GM19099 (cell line): ENCODE data around the gene BTK.
A peak's percentile ranks its signal among the peaks of the same experiment; 100 is the strongest.

ENCODE experiments used
- POLR2A ChIP-seq: IDR thresholded peaks from 3 replicates; pipeline ENCODE4 v1.6.1; 2011; ENCODE audit warnings: low read depth; ENCODE audit not compliant: insufficient read length; ENCODE audit errors: extremely low read depth

Gene BTK

DNA sequence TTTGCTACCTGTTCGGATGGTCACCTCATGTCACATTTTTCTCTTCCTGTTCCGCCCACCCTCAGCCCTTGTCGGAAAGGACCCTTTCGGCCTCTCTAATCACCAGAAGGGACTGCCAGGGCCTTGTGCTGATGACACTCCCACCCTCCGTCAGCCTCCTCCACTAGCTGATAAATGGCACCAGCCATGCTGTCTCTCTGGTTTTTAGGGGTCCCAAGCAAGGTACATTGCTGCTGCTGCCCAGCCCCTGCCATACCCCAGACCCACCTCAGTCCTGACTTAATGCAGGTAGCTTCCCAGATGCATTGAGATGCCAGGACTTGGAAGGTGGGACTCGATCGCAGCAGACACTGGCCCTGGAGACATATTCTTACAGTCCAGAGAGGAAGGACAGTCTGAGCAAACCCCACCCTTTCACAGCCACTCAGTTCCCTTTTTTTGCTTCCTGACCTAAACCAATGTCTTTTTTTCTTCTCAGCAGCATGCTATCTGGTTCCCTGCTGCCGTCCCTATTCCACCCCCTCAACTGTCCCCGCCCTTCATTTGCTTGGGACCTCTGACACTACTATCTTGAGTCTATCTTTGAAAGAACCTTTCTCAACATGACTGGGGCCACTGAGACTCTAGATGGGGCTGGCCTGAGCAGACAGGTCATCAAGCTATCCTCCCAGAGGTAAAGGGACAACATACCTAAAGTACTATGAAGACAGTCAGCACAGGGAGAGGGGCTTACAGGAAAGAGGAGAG, at the start of gene BTK:
TSS of gene BTK (minus strand) at position 397 of the 747 bp plus-strand sequence. CDS start 10,907 bp downstream, outside the sequence.
- peak; percentile 69 for TF ChIP-seq POLR2A

DNA sequence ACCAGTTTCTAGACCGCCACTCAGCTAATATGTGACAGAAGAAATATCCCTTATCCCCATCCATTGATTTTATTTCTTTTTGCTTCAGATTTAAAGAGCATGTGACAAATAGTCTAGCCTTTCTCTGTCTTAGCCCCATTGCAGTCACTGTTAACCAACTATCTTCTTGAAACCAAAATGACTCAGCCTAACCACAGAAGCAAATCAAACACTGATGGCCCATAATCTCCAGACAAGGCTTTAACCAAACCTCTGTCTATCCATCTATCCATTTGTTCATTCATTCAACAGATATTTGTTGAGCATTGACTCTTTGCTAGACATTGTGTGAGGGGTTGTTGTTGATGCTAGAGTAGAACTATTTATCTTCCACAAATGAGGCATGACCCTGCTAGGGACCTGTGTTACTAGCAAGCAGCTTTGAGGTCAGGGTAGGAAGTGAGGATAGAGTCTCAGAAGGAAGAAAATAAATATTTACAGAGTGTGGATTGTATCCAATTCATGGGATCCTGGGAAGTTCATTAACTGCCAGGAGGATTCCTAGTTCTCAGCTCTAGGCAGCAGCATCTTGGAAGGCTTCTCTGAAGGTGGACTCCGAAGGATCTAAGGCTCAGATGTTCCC, 44.6 kb upstream of the BTK start:
- no peak for TF ChIP-seq POLR2A

DNA sequence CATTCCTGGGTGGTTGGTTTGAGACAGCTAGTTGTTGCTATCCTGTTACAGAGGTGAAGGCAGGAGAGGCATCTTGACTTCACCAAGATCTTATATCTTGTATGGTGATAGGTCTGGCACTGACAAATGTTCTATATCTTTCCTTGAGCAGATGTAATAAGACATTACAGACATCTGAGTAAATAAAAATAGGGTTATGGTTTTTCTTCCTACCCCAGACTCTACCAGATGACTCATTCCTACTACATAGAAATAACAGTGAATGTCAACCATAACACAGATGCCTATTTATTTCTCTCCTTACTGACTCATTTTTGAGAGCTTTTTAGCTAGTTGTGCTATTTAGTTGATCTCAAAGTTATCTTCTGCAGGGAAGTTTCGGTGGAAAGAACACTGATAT, 43.9 kb upstream of the BTK start:
- no peak for TF ChIP-seq POLR2A

DNA sequence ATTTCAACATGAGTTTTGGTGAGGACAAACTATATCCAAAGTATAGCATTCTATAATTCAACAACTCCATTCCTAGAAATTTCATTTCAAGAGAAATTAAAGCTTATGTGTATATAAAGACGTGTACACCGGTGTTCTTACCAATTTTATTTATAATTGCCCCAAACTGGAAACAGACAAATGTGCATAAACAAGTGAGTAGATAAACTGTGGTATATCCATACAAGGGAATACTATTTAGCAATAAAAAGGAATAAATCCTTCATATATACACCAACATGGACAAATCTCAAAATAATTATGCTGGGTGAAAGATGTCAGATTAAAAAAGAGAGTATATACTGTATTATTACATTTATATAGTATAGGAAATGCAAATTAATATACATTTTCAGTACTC, 42.0 kb upstream of the BTK start:
- no peak for TF ChIP-seq POLR2A

DNA sequence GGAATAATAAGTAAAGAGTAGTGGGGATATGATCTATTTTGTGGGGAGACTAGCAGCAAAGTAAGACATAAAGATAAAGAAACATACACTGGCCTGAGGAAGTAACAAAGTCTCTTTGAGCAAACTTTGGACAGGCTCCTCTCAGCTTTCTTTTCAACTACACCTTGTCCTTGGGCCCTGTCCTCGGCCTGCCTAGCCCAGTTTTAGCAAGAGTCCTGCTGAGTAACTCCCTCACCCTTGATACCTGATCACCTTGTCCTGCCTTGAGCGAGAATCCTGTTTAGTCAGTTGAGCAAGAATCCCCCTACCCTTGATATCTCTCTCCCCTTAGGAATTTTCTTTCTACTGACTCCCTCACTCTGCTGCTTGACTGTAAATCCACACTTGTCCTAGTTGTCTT, 33.5 kb upstream of the BTK start:
- no peak for TF ChIP-seq POLR2A

DNA sequence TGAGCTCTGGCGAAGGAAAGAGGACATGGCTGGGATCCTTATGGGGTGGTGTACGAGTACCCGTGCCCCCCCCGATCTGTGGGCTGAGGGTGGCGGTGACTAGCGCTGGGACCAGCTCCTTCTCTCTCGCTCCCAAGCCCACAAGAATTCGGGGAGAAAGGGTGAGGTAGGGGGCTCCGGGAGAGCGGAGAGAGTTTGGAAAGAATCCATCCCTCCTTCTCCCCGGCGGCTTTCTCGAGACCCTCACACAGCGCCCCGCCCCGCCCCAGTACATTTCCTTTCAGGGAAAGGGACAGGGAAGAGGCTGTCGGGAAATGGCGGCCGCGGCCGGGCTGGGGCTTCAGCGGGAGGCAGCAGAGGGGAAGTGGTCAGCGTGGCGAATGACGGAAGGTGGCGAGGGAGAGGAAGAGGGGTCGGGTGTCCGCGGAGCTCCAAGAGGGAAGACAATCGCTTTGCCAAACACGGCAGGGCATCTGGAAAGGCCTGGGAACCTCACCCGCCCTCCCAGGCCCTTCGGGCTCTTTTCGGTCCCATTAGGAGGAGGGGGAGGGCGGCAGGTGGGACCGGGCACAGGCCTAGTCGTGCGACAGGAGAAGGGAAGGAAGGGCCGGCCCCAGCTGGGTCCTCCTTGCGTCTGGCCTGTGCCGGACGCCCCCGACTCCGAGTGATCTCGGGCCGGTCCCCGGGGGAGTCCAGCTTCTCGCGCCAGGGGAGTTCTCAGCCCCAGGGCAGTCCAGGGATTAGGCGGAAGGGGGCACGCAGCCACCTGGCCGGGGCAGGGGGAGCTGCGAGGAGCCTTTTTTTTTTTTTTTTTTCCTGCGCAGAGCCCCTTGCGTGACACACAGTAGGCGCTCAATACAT, 32.2 kb upstream of the BTK start:
- TF ChIP-seq POLR2A = no peak

DNA sequence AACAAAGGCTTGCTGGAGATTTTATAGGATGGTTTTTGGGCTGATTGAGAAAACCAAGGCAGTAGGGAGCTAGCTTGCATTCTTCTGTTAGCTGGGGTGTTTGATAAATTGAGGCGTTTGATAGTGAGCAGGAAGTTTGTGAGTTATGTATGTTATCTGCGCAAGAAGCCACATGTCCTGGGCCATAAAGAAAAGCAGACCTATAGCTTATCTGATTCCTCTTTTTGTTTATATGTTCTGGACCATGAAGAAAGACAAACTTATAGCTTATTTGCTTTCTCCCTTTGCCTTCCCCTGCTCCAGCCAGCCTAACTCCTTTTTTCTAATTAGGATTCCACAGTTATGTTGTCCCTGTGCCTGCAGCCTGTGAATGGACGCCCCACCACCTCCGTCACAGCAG, 31.2 kb upstream of the BTK start:
- no peak for TF ChIP-seq POLR2A

DNA sequence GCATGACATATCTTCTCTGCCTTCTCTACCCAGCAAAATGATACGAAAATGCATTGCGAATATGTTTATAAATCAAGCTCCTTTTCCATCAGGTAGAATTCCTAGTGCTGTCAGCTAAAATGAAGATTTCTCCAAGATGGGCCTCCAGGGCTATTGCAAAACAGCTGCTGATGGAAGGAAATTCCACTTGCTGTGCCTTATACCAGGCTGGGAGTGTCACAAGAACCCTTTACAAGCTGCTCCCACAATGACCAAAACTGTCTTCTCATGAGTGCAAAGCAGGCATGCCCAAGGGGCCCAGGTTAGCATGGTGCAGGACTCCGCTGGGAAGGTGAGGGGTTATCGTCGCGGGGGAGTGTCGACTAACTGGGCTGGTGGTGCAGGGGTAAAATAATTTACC, 30.7 kb upstream of the BTK start:
- no peak for TF ChIP-seq POLR2A

DNA sequence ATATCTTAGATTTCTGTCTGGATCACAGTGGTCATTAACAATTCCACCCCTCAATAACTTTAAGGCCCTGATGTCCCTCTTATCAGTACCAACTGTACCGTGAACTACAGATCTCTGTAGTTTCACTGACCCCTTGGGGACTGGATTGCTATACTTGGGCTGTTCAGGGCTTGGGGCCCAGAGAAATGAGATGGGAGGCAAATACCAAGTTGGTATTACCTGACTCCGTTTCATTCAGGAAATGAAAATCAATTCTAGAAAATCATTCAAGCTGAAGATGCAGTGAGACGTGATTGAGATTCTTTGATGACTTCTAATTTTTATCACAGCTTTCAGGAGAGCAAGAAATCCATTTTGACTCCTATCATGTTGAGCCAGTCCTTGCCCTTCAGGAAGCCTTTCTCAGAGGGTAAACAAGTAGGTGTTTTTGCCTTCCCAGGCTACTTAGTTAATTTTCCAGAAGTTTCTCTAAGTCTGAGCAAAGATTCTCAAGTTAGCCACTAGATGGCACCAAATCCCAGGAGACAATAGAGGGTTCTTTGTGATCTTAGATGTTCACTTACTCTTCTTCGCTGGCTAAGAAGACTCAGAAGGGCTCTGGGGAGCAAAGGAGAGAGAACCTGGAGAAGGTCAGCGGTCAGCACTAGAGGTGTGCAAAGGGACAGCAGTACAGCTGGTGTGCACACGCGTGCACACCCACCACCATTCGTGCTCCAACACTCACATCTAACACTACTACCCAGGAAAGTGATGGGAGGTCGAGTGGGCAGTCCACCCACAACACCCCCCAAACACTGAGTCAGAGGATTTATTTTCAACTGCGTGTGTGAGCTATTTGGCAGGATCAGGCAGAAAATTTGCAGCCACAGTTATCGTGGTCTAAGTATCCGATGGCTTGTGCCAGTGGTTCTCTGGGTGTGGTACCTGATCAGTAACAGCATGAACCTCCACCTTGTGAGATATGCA, 29.5 kb upstream of the BTK start:
- no peak for TF ChIP-seq POLR2A

DNA sequence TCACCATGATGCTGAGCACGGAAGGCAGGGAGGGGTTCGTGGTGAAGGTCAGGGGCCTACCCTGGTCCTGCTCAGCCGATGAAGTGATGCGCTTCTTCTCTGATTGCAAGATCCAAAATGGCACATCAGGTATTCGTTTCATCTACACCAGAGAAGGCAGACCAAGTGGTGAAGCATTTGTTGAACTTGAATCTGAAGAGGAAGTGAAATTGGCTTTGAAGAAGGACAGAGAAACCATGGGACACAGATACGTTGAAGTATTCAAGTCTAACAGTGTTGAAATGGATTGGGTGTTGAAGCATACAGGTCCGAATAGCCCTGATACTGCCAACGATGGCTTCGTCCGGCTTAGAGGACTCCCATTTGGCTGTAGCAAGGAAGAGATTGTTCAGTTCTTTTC, 26.0 kb upstream of the BTK start:
- no peak for TF ChIP-seq POLR2A

DNA sequence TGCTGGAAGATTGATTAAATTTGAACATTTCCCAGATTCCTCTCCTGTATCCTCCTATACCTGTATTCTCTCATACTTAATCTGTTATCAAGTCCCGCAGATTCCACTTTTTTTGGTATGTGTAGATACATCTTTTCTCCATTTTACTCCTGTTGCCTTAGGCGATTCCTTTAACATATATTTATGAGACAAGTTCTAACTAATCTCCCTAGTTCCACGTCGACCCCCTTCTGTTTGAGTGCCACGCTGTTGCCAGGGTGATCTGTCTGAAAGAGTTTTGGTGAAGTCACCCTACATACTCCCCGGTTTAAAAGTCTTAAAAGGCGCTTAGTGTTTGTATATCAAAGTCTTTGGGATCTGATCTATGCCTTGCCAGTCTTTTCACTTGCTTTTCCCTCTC, 24.5 kb upstream of the BTK start:
- TF ChIP-seq POLR2A = no peak

DNA sequence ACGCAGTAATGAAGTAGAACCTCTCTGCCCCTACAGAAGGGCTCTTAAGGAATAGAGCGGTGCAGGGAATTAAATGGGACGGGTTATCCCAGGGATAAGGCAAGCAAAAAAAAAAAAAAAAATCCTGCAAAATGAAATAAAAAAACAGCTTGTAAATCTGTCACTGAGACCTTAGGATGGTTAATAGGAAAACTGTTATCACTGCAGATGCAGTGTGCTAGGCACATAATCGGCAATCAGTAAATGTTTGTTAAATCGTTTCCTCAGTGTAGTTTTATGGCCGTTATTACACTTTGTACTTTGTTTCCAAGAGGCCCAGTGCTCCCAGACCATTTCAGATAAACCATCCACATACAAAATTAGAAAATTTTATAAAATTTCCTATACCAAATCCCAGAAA, 23.1 kb upstream of the BTK start:
- TF ChIP-seq POLR2A = no peak

DNA sequence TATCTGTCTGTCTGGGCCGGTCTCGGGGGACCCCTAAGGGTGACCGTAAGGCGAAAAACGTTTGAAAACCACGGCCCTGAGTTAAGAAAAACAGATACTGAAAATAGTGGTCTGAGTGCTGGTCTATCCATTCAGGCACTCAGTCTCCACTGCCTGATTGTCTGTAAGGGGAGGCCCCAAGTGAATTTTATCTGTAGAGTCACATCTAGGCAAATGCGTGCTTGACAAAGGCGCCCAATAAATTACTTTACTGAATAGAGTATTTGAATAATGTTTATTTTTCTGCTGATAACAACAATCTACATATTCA, 22.5 kb upstream of the BTK start:
- no peak for TF ChIP-seq POLR2A

DNA sequence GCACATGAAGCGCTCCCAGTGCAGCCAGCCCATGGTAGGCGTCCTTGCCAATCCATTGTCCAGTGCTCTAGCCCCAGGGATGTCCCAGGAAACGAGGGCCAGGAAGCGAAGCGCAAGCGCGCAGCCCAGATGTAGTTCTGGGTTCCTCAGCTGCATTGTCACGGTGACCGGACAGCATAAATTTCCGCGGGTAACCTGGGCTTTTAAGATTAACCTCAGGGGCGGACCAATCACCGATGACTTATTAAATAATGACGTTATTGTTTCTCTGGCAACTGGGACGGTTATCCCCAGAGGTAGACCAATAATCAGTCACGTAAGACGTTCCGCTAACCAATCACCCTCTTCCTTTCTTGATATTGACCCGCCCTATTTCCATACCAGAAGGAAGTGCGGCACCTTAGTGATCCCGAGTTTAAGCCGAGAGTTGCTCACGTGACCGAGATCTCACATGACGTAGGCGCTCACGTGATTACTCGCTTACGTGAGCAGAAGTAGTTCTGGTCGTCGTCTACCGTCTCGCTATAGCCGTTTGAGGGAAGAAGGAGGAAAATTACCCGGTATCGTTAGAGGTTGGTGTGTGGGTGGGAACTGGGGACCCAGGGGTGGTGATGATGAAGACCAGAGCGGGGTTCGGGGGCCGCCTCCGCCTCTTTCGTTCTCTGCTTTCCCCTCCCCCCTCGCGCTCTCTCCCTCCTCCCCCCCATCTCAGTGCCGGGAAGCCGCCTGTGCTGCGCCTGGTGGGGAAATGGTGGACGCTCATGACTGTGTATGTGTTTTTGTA, 21.9 kb upstream of the BTK start, which contains the start of the genes GLA and HNRNPH2:
TSS of gene GLA (minus strand) at position 178 of the 784 bp plus-strand sequence. CDS start at position 156, 22 bp downstream.
TSS of gene HNRNPH2 (plus strand) at position 475 of the 784 bp plus-strand sequence. CDS start 3,767 bp downstream, outside the sequence.
- peak; percentile 68 for TF ChIP-seq POLR2A

DNA sequence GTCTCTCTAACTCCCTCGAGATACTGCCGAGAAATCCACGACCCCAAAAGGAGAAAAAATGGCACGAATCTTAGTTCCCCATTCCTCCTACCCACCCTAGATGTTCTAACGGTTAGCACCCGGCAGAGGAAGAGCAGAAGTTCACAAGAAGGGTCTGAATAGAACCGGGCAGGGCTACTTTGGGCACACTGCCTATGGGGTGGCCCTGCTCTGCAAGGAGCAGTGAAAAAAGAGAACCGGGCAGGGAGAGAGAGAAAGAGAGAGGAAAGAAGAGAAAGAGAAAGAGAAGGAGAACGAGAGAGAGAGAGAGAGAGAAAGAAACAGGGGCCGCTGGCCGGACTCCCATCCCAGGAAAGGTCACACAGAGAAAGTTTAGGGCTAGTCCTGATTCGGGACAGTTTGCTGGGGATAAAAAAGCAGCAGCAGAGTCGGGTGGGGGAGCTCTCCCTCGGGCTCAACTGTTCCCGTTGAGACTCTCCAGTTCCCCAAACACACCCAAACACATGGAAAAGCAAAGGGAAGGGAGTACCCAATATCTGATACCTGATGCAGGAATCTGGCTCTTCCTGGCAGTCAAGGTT, 21.3 kb upstream of the BTK start:
- TF ChIP-seq POLR2A = no peak
